NCI-H460 (cell line): ENCODE results near the gene ALG14. TPM values are rescaled to one million over a fixed set of nuclear protein-coding genes. Genes with fewer than 3 reads are reported as not detected.
"Not testable (repeated sequence)": the region's sequence is repeated elsewhere in the genome, so short reads cannot be mapped to it uniquely, and the experiment has no call there.

Source experiments
- DNase-seq: peaks from one replicate; pipeline ENCODE4 v3.0.0-alpha.2; 2016; ENCODE audit warnings: low read depth; ENCODE audit errors: extremely low read depth
- total RNA-seq: library from RNA; depleted of rRNA; stranded (reverse); fragments of >200 nt; shearing (Covaris generic); gene quantifications from 2 replicates; pipeline ENCODE4 v1.2.3, GENCODE V29; 2014

Gene ALG14
- total RNA-seq, 1 experiment from 2014 or later, result 2.3 TPM

GRCh38 chr1:95046359-95046758, 26.4 kb downstream of the ALG14 start:
- DNase-seq, result no peak

- DNase-seq, result peak; percentile 69
Observed at GRCh38 chr1:95043141-95043980, 29.4 kb downstream of the ALG14 start.

GRCh38 chr1:95042286-95042685, 30.5 kb downstream of the ALG14 start:
- DNase-seq, result no peak

GRCh38 chr1:95041491-95042165, 31.1 kb downstream of the ALG14 start:
- peak; percentile 50 for DNase-seq

- DNase-seq, result no peak
Observed at GRCh38 chr1:95040032-95040525, 32.7 kb downstream of the ALG14 start.

GRCh38 chr1:95039360-95040031, 33.3 kb downstream of the ALG14 start:
- DNase-seq, result no peak

DNA sequence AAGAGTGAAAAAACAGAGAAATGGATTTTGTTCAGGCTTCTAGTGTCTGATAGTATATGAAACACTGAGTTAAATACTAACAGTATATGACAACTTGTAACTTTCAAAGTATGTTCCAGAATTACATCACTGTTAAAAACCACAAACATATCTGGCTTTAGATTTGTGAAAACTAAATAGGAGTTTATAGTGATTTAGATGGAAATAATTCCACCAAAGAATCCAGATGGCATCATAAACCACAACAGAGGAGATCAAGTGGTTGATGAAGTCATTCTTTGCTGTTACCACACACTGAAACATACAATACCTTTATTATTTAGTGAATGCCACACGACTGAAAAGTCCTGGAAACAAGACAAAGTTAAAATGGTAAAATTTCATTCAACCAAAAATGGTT, 37.2 kb downstream of the ALG14 start:
- no peak for DNase-seq

- DNase-seq, result no peak
Observed at GRCh38 chr1:95034506-95034905, 38.2 kb downstream of the ALG14 start.

DNA sequence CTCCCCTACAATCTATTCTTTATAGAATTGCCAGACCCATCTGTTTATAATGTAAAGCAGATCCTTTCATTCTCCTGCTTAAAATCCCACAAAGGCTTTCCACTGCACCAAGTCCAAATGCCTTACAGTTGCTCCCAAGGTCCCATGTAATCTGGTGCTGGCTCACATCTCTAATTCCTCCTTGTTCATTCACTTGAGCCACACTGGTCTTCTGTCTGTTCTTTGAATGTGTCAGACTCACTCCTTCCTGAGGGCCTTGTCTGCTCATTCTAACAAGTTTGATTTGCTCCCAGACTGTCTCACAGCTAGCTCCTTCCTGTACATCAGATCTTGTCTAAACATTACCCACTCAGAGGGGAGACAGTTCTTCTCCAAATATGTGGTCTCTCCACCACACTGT, 38.9 kb downstream of the ALG14 start:
- DNase-seq, result no peak

DNA sequence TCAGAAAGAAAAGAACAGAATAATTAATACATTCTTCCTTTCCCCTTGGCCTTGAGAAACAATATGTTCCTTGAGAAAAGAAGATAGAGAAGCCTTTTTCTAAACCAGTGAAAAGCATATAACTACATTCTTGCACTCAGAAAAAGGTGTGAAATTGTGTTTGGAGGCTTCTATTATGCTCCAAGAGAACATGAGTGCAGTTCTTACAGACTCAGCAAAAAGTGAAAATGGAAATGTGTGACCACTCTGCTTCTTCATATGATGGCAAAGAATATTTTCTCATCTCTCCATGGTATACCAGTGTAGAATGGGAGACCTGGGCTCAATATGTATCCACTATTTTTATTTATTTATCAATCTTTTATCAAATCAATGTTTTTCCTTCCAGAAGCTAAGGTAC, 43.2 kb downstream of the ALG14 start:
- no peak for DNase-seq

DNA sequence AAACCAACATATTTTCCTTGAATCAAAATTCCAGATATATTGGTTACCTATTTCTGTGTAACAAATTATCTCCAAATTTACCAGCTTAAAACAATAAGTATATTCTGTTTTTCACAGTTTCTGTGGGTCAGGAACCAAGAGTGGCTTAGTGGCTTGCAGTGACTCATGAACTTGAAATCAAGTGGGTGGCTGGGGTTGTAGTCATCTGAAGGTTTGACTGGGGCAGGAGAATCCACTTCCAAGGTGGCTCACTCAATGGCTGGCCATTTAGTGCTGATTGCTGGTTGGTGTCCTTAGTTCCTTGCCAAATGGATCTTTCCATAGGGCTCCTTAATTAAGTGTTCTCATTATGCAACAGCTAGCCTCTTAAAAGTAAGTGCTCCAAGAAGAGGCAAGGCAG, 43.8 kb downstream of the ALG14 start:
- DNase-seq, result no peak

DNA sequence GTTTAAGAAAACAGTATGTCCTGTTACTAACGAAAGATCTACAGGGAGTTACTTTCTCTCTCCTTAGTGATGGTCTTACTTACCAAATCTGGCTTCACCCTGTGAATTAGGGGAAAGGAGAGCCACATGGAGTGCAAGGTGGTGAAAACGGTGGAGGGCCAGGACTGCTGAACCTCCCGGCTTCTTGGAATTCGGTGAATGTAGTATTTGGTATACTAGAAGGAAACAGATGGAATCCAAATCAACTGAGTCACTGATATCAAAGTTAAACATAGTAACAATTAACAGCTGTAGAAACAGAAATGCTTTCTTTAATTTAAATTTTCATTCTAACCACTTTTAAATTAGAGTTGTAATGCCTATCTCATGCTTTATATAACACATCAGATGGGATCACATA, 45.7 kb downstream of the ALG14 start:
- DNase-seq, result no peak

GRCh38 chr1:95023399-95024043, 49.2 kb downstream of the ALG14 start:
- DNase-seq, result no peak

- no peak for DNase-seq
Observed at GRCh38 chr1:95022644-95022926, 50.2 kb downstream of the ALG14 start.

DNA sequence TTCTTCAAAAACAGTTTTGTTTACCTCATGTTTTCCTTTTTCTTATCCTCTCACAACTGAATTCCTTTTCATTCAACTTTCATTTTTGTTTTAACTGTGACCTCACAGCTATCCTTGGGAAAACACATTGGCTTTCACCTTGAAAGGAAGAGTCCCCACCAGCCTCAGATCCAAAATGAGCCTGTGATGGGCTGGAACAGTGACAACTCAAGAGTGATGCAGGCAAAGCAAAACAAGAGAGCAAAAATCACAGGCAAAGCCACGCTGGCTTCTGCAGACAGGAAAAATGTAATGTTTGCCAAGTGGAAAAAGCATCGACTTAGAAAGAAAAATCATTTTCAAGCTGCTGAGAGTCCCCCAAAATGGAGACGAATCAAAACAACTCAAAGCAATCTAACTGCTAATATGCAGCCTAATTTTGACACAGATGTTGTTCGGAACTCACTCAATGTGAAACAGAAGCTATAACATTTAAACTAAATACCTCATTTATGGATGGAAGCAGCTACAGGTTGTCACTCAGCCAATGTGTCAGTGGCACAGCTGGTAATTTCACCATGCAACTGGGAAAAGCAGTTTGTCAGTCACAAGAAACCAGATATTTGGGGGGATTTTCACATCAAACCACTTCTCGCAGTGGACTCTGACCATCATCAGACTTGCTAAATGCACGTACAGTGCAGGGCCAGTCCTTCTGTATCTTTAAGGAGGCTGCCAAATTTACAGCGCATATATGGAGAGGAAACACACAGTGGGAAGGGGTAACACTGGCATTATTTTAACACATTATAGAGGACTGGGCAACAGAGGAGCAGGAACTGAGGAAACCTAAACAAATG, 50.7 kb downstream of the ALG14 start:
- DNase-seq, result no peak

DNA sequence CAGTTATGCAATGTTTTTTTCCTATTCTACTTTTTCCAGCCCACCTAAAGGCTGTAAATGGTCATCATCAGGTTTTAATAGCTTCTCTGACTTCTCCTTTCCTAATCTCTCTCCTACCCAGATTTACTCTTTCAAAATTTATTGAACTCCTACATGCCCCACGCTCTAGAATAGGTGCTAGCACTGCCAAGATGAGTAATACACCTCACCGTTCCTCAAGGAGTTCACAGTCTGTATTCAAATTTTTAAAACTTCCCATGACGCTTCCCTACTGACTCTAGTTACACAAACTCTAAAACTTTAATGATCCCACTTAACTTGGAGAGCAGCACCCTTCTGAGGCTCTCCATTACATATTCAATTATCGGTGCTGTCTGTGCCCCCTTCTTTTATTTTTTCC, 51.6 kb downstream of the ALG14 start:
- DNase-seq, result no peak

DNA sequence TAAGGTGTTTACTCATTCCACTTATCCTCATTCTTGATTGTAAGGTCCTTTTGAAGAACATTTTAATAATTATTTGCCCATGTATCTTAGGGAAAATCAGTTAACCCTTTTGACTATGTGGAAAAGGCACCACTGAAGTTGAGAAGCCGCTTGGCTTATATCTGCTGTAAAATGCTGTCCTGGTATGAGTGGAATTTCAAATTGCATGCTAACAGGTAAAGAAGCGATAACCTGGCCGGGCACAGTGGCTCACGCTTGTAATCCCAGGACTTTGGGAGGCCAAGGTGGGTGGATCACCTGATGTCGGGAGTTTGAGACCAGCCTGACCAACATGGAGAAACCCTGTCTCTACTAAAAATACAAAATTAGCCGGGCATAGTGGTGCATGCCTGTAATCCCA, 53.3 kb downstream of the ALG14 start:
- DNase-seq, result not testable (repeated sequence)

- DNase-seq, result no peak
Observed at GRCh38 chr1:95018602-95019369, 54.0 kb downstream of the ALG14 start.

DNA sequence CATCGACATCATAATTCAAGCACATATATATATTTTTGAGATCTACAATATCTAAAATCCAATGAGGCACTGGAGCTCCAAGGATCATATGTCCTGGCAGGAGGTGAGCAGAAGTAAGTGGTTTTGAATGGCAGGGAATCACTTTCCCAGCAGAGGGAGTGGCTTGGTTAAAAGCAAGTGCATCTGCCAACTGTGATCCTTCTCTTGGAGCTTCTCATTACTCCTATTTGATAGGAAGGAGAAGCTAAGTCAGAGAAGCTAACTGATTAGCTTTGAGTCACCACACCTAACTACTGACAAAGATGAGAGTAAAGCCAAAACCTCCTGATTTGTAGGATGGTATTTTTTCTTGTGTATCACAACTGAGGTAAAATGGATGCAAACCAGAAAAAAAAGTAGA, 55.0 kb downstream of the ALG14 start:
- DNase-seq, result no peak

DNA sequence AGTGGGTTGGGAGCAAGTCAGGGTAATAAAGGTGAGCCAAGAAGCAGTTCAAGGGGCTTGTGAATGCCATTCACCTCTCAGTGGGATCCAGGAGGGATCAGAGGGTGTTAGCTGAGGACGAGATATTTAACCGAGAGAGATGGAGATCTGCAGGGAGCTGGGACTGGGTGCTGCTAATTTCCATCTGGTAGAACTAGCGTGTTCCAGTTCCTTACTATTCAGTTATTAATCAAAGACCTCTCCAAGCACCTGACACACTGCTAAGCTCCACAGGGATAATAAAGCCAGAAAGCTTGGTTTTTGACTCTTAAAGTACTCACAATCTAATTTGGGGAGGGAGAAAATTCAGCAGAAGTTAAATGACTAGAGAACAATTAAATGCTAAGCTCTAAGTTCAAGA, 57.7 kb downstream of the ALG14 start:
- no peak for DNase-seq
